Keratinocyte (primary cell): ENCODE measurements around the gene NRBP1. TPM values are rescaled to one million over a fixed set of nuclear protein-coding genes. Genes with fewer than 3 reads are reported as not detected.

ENCODE experiments used
- DNase-seq: peaks from one replicate; pipeline ENCODE4 v3.0.0-alpha.2; 2011; ENCODE audit warnings: low read depth, missing footprints, low spot score
- FAIRE-seq: peaks from 2 replicates; lab custom pipeline; 2011; peaks lifted over from hg19 to GRCh38; lab: Jason Lieb, UNC
- H2AFZ ChIP-seq: 2 replicates; pipeline ENCODE4 v1.6.0; 2012; ENCODE audit warnings: low read length, control low read depth, inconsistent platforms; ENCODE audit not compliant: control insufficient read depth
- H3K27ac ChIP-seq: 2 replicates; pipeline ENCODE4 v1.5.1; 2011; ENCODE audit warnings: low read length; ENCODE audit not compliant: control insufficient read depth, insufficient read depth
- H3K27me3 ChIP-seq: 3 replicates; pipeline ENCODE4 v1.6.0; 2011; ENCODE audit warnings: low read length; ENCODE audit not compliant: control insufficient read depth, insufficient read depth; ENCODE audit errors: extremely low read depth
- H3K36me3 ChIP-seq, 2 experiments: 2 replicates in 1 of 2; 3 replicates in 1 of 2; pipeline ENCODE4 v1.5.1; 2011; ENCODE audit warnings: low read length in 2 of 2, mild to moderate bottlenecking in 1 of 2; ENCODE audit not compliant: control insufficient read depth in 2 of 2, insufficient read depth in 2 of 2; ENCODE audit errors: extremely low read depth in 1 of 2
- H3K4me1 ChIP-seq: 3 replicates; pipeline ENCODE4 v1.5.1; 2011; ENCODE audit warnings: low read length; ENCODE audit not compliant: control insufficient read depth, insufficient read depth; ENCODE audit errors: extremely low read depth
- H3K4me2 ChIP-seq: 3 replicates; pipeline ENCODE4 v1.6.0; 2011; ENCODE audit warnings: low read depth, low read length; ENCODE audit not compliant: control insufficient read depth, insufficient read depth; ENCODE audit errors: extremely low read depth
- H3K4me3 ChIP-seq, 3 experiments: fragments of 200-600 bp in 1 of 3; sonication (generic) in 1 of 3; 2 replicates in 2 of 3; 3 replicates in 1 of 3; pipeline ENCODE4 v1.5.1; 2011 to 2016; ENCODE audit warnings: low read length in 3 of 3, mild to moderate bottlenecking in 3 of 3, control low read depth in 2 of 3, inconsistent platforms in 1 of 3, low read depth in 1 of 3, mixed read lengths in 1 of 3, mixed run types in 1 of 3, moderate library complexity in 1 of 3; ENCODE audit not compliant: control insufficient read depth in 2 of 3, insufficient read depth in 2 of 3; ENCODE audit errors: extremely low read depth in 1 of 3
- H3K79me2 ChIP-seq: 2 replicates; pipeline ENCODE4 v1.6.0; 2012; ENCODE audit warnings: low read length; ENCODE audit not compliant: control insufficient read depth, insufficient read depth
- H3K9ac ChIP-seq: 3 replicates; pipeline ENCODE4 v1.6.0; 2011; ENCODE audit warnings: low read length; ENCODE audit not compliant: control insufficient read depth, insufficient read depth; ENCODE audit errors: extremely low read depth
- H3K9me1 ChIP-seq: 3 replicates; pipeline ENCODE4 v1.6.0; 2011; ENCODE audit warnings: low read length; ENCODE audit not compliant: control insufficient read depth, insufficient read depth; ENCODE audit errors: extremely low read depth
- H3K9me3 ChIP-seq: 2 replicates; pipeline ENCODE4 v1.5.1; 2012; ENCODE audit warnings: low read depth, low read length; ENCODE audit not compliant: control insufficient read depth
- H4K20me1 ChIP-seq: 3 replicates; pipeline ENCODE4 v1.6.0; 2011; ENCODE audit warnings: low read length; ENCODE audit not compliant: control insufficient read depth, insufficient read depth; ENCODE audit errors: extremely low read depth
- CTCF ChIP-seq, 3 experiments: IDR thresholded peaks in 1 of 3; conservative IDR thresholded peaks in 1 of 3; optimal IDR thresholded peaks in 1 of 3; 2 replicates in 2 of 3; 3 replicates in 1 of 3; pipeline versions ENCODE3 to v1.5.1; 2011; ENCODE audit warnings: low read length in 3 of 3, mild to moderate bottlenecking in 3 of 3, moderate library complexity in 2 of 3, control low read depth in 1 of 3, inconsistent platforms in 1 of 3; ENCODE audit not compliant: insufficient read depth in 2 of 3; ENCODE audit errors: extremely low read depth in 1 of 3
- EZH2 ChIP-seq: IDR thresholded peaks from one replicate; pipeline ENCODE4 v1.6.1; 2012; ENCODE audit warnings: inconsistent platforms, mild to moderate bottlenecking, low read length, moderate library complexity
- dilution Hi-C: fragments of 300-500 bp; cut with MboI; formaldehyde crosslinking; loops from one replicate; pipeline ENCODE4 v1.7.0; 2020; ENCODE audit warnings: low sequenced_read_pairs; ENCODE audit not compliant: extremely low pct_ligation_motif_present
- polyA plus RNA-seq, 5 experiments: library from polyadenylated mRNA; depleted of rRNA in 3 of 5; stranded (reverse) in 3 of 5; stranded (forward) in 1 of 5; unstranded in 1 of 5; fragments of >200 nt; gene quantifications; 1 replicate in 1 of 5; 2 replicates in 3 of 5; 3 replicates in 1 of 5; pipeline versions ENCODE4 v1.2.1 to v1.2.3, GENCODE V29; 2011 to 2012; ENCODE audit warnings: missing spikeins in 2 of 5, low read depth in 1 of 5, low replicate concordance in 1 of 5

Gene NRBP1
- polyA plus RNA-seq, 1 donor (not counting 4 experiments of a cell fraction or from before 2014, with no cell fraction given), result 148 TPM

DNA sequence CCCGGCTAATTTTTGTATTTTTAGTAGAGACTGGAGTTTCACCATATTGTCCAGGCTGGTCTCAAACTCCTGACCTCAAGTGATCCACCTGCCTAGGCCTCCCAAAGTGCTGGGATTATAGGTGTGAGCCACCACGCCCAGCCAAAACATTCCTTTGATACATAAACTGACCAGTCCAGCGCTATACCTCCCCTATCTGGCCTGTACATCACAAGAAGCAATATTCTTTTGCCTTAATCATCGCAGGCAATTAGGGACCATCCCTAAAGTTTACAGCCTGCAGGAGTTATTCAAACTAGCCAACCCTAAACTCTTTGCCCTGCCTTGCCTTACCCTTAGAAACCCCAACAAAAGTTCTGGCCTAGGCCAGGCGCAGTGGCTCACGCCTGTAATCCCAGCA is 12.3 kb upstream of the NRBP1 start:
- H3K36me3 ChIP-seq, result no peaks in the 10 kb centered on the region
- H3K27me3 ChIP-seq, result no peaks in the 10 kb centered on the region
- H3K4me3 ChIP-seq, result no peak overlapping the region
- no peaks in the 10 kb centered on the region for H4K20me1 ChIP-seq
- TF ChIP-seq EZH2 (no peak), CTCF (optimal IDR thresholded peaks at IDR 0.05 in 1 of 3, IDR thresholded peaks at IDR 0.05 in 1 of 3, conservative IDR thresholded peaks at IDR 0.05 in 1 of 3; ENCODE audit: extremely low read depth in 1 of 3, insufficient read depth in 2 of 3, low read length in 3 of 3) (no peak)
- dilution Hi-C loops, result no loop called here
- H3K9ac ChIP-seq, result no peak overlapping the region
- H3K79me2 ChIP-seq, result no peaks in the 10 kb centered on the region
- no peak overlapping the region for H2AFZ ChIP-seq
- H3K27ac ChIP-seq, result no peak overlapping the region
- DNase-seq (no peak), FAIRE-seq (no peak)
- H3K4me1 ChIP-seq, result no peaks in the 10 kb centered on the region
- no peaks in the 10 kb centered on the region for H3K9me1 ChIP-seq
- H3K9me3 ChIP-seq, result no peaks in the 10 kb centered on the region
- H3K4me2 ChIP-seq, result no peak overlapping the region

DNA sequence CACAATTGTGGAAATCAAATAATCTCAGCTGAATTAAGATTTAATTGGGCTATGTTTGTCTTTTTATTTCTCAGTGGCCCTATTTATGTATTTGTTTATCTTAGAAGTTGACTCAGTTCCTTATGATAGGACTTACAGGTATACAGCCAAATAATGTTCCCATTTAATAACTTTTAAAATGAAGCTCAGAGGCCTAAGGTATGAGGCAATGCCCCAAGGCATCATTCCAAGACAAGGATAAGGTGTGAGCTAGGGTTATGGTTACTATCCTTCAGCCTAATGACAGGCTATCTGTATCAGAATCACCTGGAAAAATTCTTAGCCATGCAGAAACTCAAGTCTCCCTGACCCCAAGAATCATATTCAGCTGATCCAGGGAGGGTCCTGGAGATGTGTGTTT is 7.4 kb upstream of the NRBP1 start:
- Histone ChIP-seq H3K4me2 (no peak overlapping the region), H3K4me3 (no peak overlapping the region), H3K4me1 (no peaks in the 10 kb centered on the region), H3K9ac (no peak overlapping the region), H2AFZ (no peak overlapping the region), H3K9me3 (no peaks in the 10 kb centered on the region), H3K27me3 (no peaks in the 10 kb centered on the region), H4K20me1 (no peaks in the 10 kb centered on the region), H3K27ac (no peak overlapping the region), H3K9me1 (no peaks in the 10 kb centered on the region), H3K79me2 (no peaks in the 10 kb centered on the region), H3K36me3 (no peaks in the 10 kb centered on the region)
- dilution Hi-C loops, result no loop called here
- DNase-seq, result no peak
- TF ChIP-seq EZH2, result no peak
- TF ChIP-seq CTCF (optimal IDR thresholded peaks at IDR 0.05 in 1 of 3, IDR thresholded peaks at IDR 0.05 in 1 of 3, conservative IDR thresholded peaks at IDR 0.05 in 1 of 3; ENCODE audit: extremely low read depth in 1 of 3, insufficient read depth in 2 of 3, low read length in 3 of 3), result no peak
- no peak for FAIRE-seq
